WTC11 (cell line): Measurements from ENCODE around the gene TMEM97. TPM values are rescaled to one million over a fixed set of nuclear protein-coding genes. Genes with fewer than 3 reads are reported as not detected.

Source experiments
- ATAC-seq: fragments of 200-7000 bp; cut with Tn5 transposase; 2 replicates; pipeline ENCODE4 v1.10.0; 2021; ENCODE audit warnings: mild to moderate bottlenecking, moderate library complexity
- CTCF ChIA-PET: fragments of 300-600 bp; sonication (Branson Sonifier 250); formaldehyde crosslinking; loops from one replicate; lab custom pipeline; 2021; ENCODE audit warnings: antibody characterized with exemption; lab: Charles Lee
- POLR2A ChIA-PET: fragments of 350-600 bp; sonication (Branson Sonifier 250); formaldehyde crosslinking; loops from one replicate; lab custom pipeline; 2021; ENCODE audit warnings: antibody characterized with exemption; lab: Charles Lee
- DNase-seq: peaks from one replicate; pipeline ENCODE4 v3.0.0; 2021; ENCODE audit warnings: low spot score
- H3K27ac Mint-ChIP-seq: 2 replicates; pipeline ENCODE4 v1.8.0; 2021; ENCODE audit warnings: mixed read lengths
- H3K27me3 Mint-ChIP-seq: 2 replicates; pipeline ENCODE4 v1.8.0; 2021; ENCODE audit warnings: low read depth, mild to moderate bottlenecking, moderate library complexity, mixed read lengths
- H3K36me3 Mint-ChIP-seq: 2 replicates; pipeline ENCODE4 v1.8.0; 2021; ENCODE audit warnings: mixed read lengths
- H3K4me1 Mint-ChIP-seq: 2 replicates; pipeline ENCODE4 v1.8.0; 2022; ENCODE audit warnings: mixed read lengths
- H3K4me3 Mint-ChIP-seq: 2 replicates; pipeline ENCODE4 v1.8.0; 2021; ENCODE audit warnings: mild to moderate bottlenecking, moderate library complexity, mixed read lengths
- H3K9me3 Mint-ChIP-seq: 2 replicates; pipeline ENCODE4 v1.8.0; 2021; ENCODE audit warnings: mixed read lengths
- CBFB ChIP-seq: sonication (generic); formaldehyde crosslinking; IDR thresholded peaks from 2 replicates; pipeline ENCODE4 v1.8.1; 2022; ENCODE audit warnings: mild to moderate bottlenecking, low read depth, missing genetic modification reagents
- CREB1 ChIP-seq: sonication (generic); formaldehyde crosslinking; IDR thresholded peaks from 2 replicates; pipeline ENCODE4 v1.8.0; 2023; ENCODE audit warnings: mild to moderate bottlenecking, missing genetic modification reagents
- FOXP1 ChIP-seq: sonication (generic); formaldehyde crosslinking; IDR thresholded peaks from 2 replicates; pipeline ENCODE4 v1.8.0; 2022; ENCODE audit warnings: missing genetic modification reagents, mild to moderate bottlenecking, moderate library complexity, borderline replicate concordance
- SMAD3 ChIP-seq: sonication (generic); formaldehyde crosslinking; IDR thresholded peaks from 2 replicates; pipeline ENCODE4 v1.8.0; 2022; ENCODE audit warnings: missing genetic modification reagents, mild to moderate bottlenecking, borderline replicate concordance
- TEAD1 ChIP-seq: sonication (generic); formaldehyde crosslinking; IDR thresholded peaks from 2 replicates; pipeline ENCODE4 v1.8.0; 2022; ENCODE audit warnings: mild to moderate bottlenecking, missing genetic modification reagents
- total RNA-seq: library from RNA; stranded (reverse); gene quantifications from 3 replicates; pipeline ENCODE4 v1.2.3, GENCODE V29; 2021
- TF ChIP-seq, protein P1 (sequence below): fragments of 250-450 bp; sonication (Bioruptor Pico); conservative IDR thresholded peaks from 2 replicates; pipeline ENCODE4 v1.9.0; 2021; ENCODE audit warnings: mild to moderate bottlenecking
- TF ChIP-seq, protein P2 (sequence below): sonication (generic); formaldehyde crosslinking; IDR thresholded peaks from 2 replicates; pipeline ENCODE4 v1.8.0; 2022; ENCODE audit warnings: mild to moderate bottlenecking, missing genetic modification reagents
- TF ChIP-seq, protein P3 (sequence below): sonication (generic); formaldehyde crosslinking; IDR thresholded peaks from 2 replicates; pipeline ENCODE4 v1.8.1; 2023; ENCODE audit warnings: mild to moderate bottlenecking, missing genetic modification reagents, moderate library complexity
- TF ChIP-seq, protein P4 (sequence below): sonication (generic); formaldehyde crosslinking; IDR thresholded peaks from 2 replicates; pipeline ENCODE4 v1.8.0; 2022; ENCODE audit warnings: missing genetic modification reagents
- TF ChIP-seq, protein P5 (sequence below): sonication (generic); formaldehyde crosslinking; IDR thresholded peaks from 2 replicates; pipeline ENCODE4 v1.8.0; 2023; ENCODE audit warnings: mild to moderate bottlenecking, missing genetic modification reagents
- TF ChIP-seq, protein P6 (sequence below): sonication (generic); formaldehyde crosslinking; IDR thresholded peaks from 2 replicates; pipeline ENCODE4 v1.8.0; 2022; ENCODE audit warnings: mild to moderate bottlenecking, missing genetic modification reagents

Gene TMEM97
- total RNA-seq, 1 experiment from 2014 or later, result 68.0 TPM

DNA sequence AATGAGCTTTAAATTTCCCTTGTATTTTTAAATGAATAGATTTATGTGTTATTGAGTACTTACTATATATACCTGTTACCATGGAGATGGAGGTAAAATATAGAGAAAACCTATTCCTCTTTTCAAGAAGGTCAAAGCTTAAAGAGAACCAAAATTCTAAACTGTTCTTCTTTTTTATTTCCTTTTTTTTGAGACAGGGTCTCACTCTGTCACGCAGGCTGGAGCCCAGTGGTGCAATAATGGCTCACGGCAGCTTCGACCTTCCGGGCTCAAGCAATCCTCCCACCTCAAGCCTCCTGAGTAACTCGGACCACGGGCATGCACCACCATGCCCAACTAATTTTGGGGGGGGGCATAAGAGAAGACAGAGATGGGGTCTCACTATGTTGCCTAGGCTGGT is 25.0 kb upstream of the TMEM97 start:
- ATAC-seq (no peak), DNase-seq (no peak)
- POLR2A ChIA-PET, result interaction anchor here (0.9 kb wide), 1 partner anchor 42 kb away, joined by 4 read pairs; the partner anchor contains the start of genes IFT20 and TNFAIP1
- no peak overlapping the region for H3K4me3 Mint-ChIP-seq
- H3K36me3 Mint-ChIP-seq, result no peaks in the 10 kb centered on the region
- TF ChIP-seq CBFB (CRISPR knock-in tag) (no peak), SMAD3 (CRISPR knock-in tag) (no peak), TEAD1 (CRISPR knock-in tag) (no peak), CREB1 (CRISPR knock-in tag) (no peak), FOXP1 (no peak)
- TF ChIP-seq, protein P1, sequence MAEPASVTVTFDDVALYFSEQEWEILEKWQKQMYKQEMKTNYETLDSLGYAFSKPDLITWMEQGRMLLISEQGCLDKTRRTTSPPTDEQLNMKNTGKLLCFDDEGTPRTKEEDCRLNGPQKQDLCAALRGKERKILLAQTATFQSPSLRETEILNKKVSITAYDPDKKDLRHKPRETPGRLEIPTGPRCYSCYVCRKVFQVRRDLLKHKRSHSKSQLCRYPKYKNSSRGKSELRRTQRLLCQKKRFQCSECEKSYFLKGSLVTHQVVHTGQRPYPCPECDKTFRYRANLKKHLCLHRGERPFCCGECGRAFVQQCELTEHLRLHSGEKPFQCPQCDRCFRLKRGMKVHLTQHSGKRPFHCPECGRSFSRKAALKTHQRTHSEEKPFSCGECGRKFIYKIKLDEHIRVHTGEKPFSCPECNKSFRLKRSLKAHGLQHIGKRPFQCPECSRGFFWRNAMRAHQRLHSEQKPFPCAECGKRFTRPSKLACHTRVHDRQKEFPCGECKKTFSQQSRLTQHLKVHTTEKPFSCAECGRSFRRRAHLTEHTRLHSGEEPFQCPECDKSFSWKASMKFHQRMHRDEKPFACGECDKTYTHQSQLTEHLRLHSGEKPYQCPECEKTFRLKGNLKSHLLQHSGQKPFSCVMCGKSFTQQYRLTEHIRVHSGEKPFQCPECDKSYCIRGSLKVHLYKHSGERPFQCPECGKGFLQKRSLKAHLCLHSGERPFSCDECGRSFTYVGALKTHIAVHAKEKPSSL (CRISPR knock-in tag), result no peak
- TF ChIP-seq, protein P2, sequence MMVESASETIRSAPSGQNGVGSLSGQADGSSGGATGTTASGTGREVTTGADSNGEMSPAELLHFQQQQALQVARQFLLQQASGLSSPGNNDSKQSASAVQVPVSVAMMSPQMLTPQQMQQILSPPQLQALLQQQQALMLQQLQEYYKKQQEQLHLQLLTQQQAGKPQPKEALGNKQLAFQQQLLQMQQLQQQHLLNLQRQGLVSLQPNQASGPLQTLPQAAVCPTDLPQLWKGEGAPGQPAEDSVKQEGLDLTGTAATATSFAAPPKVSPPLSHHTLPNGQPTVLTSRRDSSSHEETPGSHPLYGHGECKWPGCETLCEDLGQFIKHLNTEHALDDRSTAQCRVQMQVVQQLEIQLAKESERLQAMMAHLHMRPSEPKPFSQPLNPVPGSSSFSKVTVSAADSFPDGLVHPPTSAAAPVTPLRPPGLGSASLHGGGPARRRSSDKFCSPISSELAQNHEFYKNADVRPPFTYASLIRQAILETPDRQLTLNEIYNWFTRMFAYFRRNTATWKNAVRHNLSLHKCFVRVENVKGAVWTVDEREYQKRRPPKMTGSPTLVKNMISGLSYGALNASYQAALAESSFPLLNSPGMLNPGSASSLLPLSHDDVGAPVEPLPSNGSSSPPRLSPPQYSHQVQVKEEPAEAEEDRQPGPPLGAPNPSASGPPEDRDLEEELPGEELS (CRISPR knock-in tag), result no peak
- TF ChIP-seq, protein P3, sequence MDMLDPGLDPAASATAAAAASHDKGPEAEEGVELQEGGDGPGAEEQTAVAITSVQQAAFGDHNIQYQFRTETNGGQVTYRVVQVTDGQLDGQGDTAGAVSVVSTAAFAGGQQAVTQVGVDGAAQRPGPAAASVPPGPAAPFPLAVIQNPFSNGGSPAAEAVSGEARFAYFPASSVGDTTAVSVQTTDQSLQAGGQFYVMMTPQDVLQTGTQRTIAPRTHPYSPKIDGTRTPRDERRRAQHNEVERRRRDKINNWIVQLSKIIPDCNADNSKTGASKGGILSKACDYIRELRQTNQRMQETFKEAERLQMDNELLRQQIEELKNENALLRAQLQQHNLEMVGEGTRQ (CRISPR knock-in tag), result no peak
- TF ChIP-seq, protein P4, sequence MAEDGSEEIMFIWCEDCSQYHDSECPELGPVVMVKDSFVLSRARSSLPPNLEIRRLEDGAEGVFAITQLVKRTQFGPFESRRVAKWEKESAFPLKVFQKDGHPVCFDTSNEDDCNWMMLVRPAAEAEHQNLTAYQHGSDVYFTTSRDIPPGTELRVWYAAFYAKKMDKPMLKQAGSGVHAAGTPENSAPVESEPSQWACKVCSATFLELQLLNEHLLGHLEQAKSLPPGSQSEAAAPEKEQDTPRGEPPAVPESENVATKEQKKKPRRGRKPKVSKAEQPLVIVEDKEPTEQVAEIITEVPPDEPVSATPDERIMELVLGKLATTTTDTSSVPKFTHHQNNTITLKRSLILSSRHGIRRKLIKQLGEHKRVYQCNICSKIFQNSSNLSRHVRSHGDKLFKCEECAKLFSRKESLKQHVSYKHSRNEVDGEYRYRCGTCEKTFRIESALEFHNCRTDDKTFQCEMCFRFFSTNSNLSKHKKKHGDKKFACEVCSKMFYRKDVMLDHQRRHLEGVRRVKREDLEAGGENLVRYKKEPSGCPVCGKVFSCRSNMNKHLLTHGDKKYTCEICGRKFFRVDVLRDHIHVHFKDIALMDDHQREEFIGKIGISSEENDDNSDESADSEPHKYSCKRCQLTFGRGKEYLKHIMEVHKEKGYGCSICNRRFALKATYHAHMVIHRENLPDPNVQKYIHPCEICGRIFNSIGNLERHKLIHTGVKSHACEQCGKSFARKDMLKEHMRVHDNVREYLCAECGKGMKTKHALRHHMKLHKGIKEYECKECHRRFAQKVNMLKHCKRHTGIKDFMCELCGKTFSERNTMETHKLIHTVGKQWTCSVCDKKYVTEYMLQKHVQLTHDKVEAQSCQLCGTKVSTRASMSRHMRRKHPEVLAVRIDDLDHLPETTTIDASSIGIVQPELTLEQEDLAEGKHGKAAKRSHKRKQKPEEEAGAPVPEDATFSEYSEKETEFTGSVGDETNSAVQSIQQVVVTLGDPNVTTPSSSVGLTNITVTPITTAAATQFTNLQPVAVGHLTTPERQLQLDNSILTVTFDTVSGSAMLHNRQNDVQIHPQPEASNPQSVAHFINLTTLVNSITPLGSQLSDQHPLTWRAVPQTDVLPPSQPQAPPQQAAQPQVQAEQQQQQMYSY, result no peak
- TF ChIP-seq, protein P5, sequence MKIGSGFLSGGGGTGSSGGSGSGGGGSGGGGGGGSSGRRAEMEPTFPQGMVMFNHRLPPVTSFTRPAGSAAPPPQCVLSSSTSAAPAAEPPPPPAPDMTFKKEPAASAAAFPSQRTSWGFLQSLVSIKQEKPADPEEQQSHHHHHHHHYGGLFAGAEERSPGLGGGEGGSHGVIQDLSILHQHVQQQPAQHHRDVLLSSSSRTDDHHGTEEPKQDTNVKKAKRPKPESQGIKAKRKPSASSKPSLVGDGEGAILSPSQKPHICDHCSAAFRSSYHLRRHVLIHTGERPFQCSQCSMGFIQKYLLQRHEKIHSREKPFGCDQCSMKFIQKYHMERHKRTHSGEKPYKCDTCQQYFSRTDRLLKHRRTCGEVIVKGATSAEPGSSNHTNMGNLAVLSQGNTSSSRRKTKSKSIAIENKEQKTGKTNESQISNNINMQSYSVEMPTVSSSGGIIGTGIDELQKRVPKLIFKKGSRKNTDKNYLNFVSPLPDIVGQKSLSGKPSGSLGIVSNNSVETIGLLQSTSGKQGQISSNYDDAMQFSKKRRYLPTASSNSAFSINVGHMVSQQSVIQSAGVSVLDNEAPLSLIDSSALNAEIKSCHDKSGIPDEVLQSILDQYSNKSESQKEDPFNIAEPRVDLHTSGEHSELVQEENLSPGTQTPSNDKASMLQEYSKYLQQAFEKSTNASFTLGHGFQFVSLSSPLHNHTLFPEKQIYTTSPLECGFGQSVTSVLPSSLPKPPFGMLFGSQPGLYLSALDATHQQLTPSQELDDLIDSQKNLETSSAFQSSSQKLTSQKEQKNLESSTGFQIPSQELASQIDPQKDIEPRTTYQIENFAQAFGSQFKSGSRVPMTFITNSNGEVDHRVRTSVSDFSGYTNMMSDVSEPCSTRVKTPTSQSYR (CRISPR knock-in tag), result no peak
- TF ChIP-seq, protein P6, sequence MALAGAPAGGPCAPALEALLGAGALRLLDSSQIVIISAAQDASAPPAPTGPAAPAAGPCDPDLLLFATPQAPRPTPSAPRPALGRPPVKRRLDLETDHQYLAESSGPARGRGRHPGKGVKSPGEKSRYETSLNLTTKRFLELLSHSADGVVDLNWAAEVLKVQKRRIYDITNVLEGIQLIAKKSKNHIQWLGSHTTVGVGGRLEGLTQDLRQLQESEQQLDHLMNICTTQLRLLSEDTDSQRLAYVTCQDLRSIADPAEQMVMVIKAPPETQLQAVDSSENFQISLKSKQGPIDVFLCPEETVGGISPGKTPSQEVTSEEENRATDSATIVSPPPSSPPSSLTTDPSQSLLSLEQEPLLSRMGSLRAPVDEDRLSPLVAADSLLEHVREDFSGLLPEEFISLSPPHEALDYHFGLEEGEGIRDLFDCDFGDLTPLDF (CRISPR knock-in tag), result no peak
- TF ChIP-seq, all 79 proteins: peak for 0
- CTCF ChIA-PET, result no interaction called here
- no peaks in the 10 kb centered on the region for H3K9me3 Mint-ChIP-seq
- peaks cover 5% of the 10 kb centered on the region; the same call in 1 of the 2 replicates for H3K27me3 Mint-ChIP-seq
- H3K4me1 Mint-ChIP-seq, result no peaks in the 10 kb centered on the region
- no peak overlapping the region for H3K27ac Mint-ChIP-seq
